Testis (tissue), 3 donors: ENCODE results near the gene CR2. TPM values are rescaled to one million over a fixed set of nuclear protein-coding genes. Genes with fewer than 3 reads are reported as not detected.

Source experiments
- DNase-seq: peaks from one replicate; pipeline ENCODE4 v3.0.0-alpha.2; 2019
- H3K27ac ChIP-seq, 2 donors: fragments of 200-600 bp; sonication (generic); one replicate each; pipeline ENCODE4 v1.5.1; 2019
- H3K27me3 ChIP-seq: fragments of 200-600 bp; sonication (generic); one replicate; pipeline ENCODE4 v1.5.1; 2019
- H3K36me3 ChIP-seq: fragments of 200-600 bp; sonication (generic); one replicate; pipeline ENCODE4 v1.5.1; 2017; ENCODE audit warnings: low read depth; ENCODE audit errors: missing control alignments
- H3K4me1 ChIP-seq: fragments of 200-600 bp; sonication (generic); one replicate; pipeline ENCODE4 v1.5.1; 2019
- H3K4me3 ChIP-seq, 2 donors: fragments of 200-600 bp; sonication (generic); one replicate each; pipeline ENCODE4 v1.5.1; 2017 to 2019
- H3K9me3 ChIP-seq: fragments of 200-600 bp; sonication (generic); one replicate; pipeline ENCODE4 v1.5.1; 2017
- POLR2A ChIP-seq: fragments of 450-650 bp; IDR thresholded peaks from one replicate; pipeline ENCODE4 v1.6.1; 2017; ENCODE audit warnings: antibody characterized with exemption, mild to moderate bottlenecking, moderate library complexity
- WGBS, 2 donors: methylation state at CpG; one replicate each; pipeline ENCODE4 v1.1.5; 2018; 5-methylcytosine and 5-hydroxymethylcytosine counted together
- intact Hi-C: fragments of 100-400 bp; cut with DNase I; formaldehyde crosslinking; loops from one replicate; pipeline ENCODE4 v1.15.1; 2023; ENCODE audit warnings: low total_unique reads
- polyA plus RNA-seq: library from polyadenylated mRNA; stranded (reverse); fragments of 350-450 nt; fragmentation: Illumina TruSeq; extraction: RNeasy Lipid Tissue Mini Kit (QIAGEN cat#74804); gene quantifications from one replicate; pipeline ENCODE4 v1.2.3, GENCODE V29; 2014; ENCODE audit warnings: low read depth, low replicate concordance; ENCODE audit not compliant: insufficient read depth
- total RNA-seq, 2 donors: library from RNA; depleted of rRNA; stranded (reverse); fragments of >200 nt; gene quantifications; one replicate each; pipeline ENCODE4 v1.2.3, GENCODE V29; 2016
- TF ChIP-seq, protein P1 (sequence below), 3 experiments: fragments of 450-650 bp in 2 of 3; fragments of 200-600 bp in 1 of 3; sonication (generic) in 1 of 3; IDR thresholded peaks; one replicate each; pipeline ENCODE4 v1.5.1; 2016 to 2019; ENCODE audit warnings: antibody characterized with exemption in 3 of 3, mild to moderate bottlenecking in 2 of 3, moderate library complexity in 1 of 3

Gene CR2
- total and polyA plus RNA-seq, 3 donors from 2014 or later = 0.80 to 1.5 (median 1.3) TPM

DNA sequence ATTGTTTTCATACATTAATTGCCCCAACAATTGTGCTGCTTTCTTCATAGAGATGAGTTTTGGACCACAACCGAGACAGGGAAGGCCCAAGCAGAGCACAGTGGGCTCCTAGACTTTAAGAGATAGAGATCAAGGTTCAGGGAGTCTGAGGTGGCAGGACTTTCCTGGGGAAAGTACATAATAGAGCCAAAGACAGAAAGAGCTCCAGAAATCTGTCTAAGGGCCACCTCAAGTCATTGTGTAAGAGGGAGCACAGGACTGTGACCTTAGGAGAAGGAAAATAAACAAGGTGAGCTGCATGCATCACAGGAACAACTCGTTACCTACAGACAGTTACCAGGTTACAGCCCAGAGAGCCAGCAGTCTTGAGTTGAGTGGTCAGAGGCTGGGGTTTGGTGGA, 41.3 kb upstream of the CR2 start:
- 94% methylated on average over 2 of the region's 2 CpGs for WGBS, 2 donors
- intact Hi-C loops = no loop called here
- no peaks in the 10 kb centered on the region for H3K4me1 ChIP-seq
- no peaks in the 10 kb centered on the region for H3K9me3 ChIP-seq
- DNase-seq = no peak
- TF ChIP-seq POLR2A = no peak
- TF ChIP-seq, protein P1, sequence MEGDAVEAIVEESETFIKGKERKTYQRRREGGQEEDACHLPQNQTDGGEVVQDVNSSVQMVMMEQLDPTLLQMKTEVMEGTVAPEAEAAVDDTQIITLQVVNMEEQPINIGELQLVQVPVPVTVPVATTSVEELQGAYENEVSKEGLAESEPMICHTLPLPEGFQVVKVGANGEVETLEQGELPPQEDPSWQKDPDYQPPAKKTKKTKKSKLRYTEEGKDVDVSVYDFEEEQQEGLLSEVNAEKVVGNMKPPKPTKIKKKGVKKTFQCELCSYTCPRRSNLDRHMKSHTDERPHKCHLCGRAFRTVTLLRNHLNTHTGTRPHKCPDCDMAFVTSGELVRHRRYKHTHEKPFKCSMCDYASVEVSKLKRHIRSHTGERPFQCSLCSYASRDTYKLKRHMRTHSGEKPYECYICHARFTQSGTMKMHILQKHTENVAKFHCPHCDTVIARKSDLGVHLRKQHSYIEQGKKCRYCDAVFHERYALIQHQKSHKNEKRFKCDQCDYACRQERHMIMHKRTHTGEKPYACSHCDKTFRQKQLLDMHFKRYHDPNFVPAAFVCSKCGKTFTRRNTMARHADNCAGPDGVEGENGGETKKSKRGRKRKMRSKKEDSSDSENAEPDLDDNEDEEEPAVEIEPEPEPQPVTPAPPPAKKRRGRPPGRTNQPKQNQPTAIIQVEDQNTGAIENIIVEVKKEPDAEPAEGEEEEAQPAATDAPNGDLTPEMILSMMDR (IDR thresholded peaks at IDR 0.05) = no peak
- no peaks in the 10 kb centered on the region for H3K27me3 ChIP-seq
- H3K4me3 ChIP-seq = no peak overlapping the region
- H3K36me3 ChIP-seq = no peaks in the 10 kb centered on the region
- H3K27ac ChIP-seq = no peak overlapping the region

DNA sequence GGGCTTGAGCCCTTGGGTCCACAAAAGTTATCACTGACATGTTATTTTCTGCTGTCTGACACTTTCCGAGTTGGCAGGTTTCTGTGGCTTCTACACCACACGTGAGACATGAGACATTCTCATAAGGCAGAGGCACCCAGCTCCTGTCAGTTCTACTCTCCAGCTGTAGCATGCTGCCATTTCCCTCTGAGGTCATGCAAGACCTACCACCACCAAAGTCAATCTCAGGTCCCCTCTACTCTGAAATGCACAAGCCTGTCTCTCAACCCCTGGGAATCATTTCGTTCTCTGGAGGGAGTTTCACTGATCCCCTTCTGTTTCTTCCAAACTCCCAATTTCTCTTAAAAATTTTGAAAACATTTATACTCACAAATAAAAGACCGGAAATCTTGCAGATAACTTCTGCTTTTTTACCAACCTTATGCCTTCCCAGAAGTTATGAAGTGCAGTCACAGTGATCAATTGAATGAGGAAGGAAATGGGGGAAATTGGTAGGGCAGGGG, 39.5 kb upstream of the CR2 start:
- Histone ChIP-seq H3K27ac (no peak overlapping the region), H3K4me1 (no peaks in the 10 kb centered on the region), H3K9me3 (no peaks in the 10 kb centered on the region), H3K36me3 (no peaks in the 10 kb centered on the region), H3K27me3 (no peaks in the 10 kb centered on the region), H3K4me3 (no peak overlapping the region)
- no peak for DNase-seq
- TF ChIP-seq, protein P1 (IDR thresholded peaks at IDR 0.05) = no peak
- TF ChIP-seq POLR2A = no peak
- 71 to 88% methylated on average over 4 of the region's 4 CpGs for WGBS, 2 donors
- intact Hi-C loops = no loop called here

DNA sequence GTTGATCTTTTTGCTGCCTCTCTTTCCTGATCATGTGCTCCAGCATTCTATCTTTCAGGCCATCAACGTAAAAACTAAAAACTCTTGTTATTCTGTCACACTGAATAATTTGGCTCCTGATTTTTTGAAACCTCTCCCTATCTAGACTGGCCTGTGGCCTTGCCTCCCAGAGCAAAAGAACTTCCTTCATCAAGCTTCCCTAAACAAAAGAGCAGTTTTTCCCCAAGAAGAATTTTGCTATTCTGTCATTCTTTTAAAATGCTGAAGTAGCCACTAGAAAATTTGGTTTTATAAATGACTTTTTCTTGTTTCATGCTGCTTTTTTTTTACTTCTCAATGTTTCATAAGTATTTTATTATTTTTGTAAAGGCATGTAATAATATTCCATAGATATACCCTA, 37.1 kb upstream of the CR2 start:
- H3K4me3 ChIP-seq = no peak overlapping the region
- no peaks in the 10 kb centered on the region for H3K36me3 ChIP-seq
- WGBS, 2 donors = 57 to 76% methylated on average over 1 of the region's 1 CpG
- intact Hi-C loops = no loop called here
- no peaks in the 10 kb centered on the region for H3K27me3 ChIP-seq
- TF ChIP-seq, protein P1 (IDR thresholded peaks at IDR 0.05) = no peak
- TF ChIP-seq POLR2A = no peak
- DNase-seq = no peak
- no peaks in the 10 kb centered on the region for H3K4me1 ChIP-seq
- no peak overlapping the region for H3K27ac ChIP-seq
- no peaks in the 10 kb centered on the region for H3K9me3 ChIP-seq

DNA sequence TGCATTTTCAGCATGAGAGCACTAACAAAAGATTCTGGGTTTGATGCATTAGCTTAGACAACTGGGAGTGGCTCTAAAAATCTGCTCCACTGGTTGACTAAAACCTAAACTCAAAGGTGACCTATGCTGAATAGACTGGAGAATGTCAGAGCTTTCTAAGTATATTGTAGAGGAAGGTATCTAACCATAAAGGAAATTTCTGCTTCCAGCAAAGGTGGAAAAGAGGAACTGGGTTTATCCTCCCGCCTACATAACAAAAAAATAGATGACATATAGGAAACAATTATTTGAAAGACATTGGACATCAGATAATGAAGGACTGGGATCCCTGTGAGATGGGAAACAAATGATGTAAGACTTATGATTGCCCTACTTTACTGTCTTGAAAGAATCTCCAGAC, 35.8 kb upstream of the CR2 start:
- Histone ChIP-seq H3K27ac (no peak overlapping the region), H3K4me3 (no peak overlapping the region), H3K27me3 (no peaks in the 10 kb centered on the region), H3K36me3 (no peaks in the 10 kb centered on the region), H3K9me3 (no peaks in the 10 kb centered on the region), H3K4me1 (no peaks in the 10 kb centered on the region)
- TF ChIP-seq, protein P1 (IDR thresholded peaks at IDR 0.05) = no peak
- DNase-seq = no peak
- 71 to 92% methylated on average over 1 of the region's 1 CpG for WGBS, 2 donors
- intact Hi-C loops = no loop called here

DNA sequence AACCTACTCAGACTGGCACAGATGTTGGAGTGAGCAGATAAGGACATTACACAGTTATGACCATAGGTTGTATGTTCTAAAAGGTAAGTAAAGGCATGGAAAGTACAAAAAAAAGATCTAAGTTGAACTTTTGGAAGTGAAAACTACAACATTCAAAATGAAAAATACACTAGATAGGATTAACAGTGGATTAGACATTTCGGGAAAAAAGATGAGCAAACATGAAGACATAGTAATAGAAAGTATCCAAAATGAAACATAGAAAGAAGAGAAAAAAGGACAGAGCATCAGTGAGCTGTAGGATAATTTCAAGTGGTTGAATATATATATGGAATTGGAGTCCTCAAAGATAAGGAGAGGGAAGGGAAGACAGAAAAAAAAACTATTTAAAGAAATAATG, 34.0 kb upstream of the CR2 start:
- WGBS, 2 donors = 90 to 97% methylated on average over 1 of the region's 1 CpG
- no peak overlapping the region for H3K4me3 ChIP-seq
- H3K27ac ChIP-seq = no peak overlapping the region
- no peaks in the 10 kb centered on the region for H3K4me1 ChIP-seq
- no peaks in the 10 kb centered on the region for H3K36me3 ChIP-seq
- H3K27me3 ChIP-seq = no peaks in the 10 kb centered on the region
- intact Hi-C loops = no loop called here
- TF ChIP-seq, protein P1 (IDR thresholded peaks at IDR 0.05) = no peak
- no peak for TF ChIP-seq POLR2A
- H3K9me3 ChIP-seq = no peaks in the 10 kb centered on the region
- DNase-seq = no peak
